Colonic mucosa (tissue), 4 donors: ENCODE measurements around the gene TSPAN5. TPM values are rescaled to one million over a fixed set of nuclear protein-coding genes. Genes with fewer than 3 reads are reported as not detected.
"Not testable (repeated sequence)": the region's sequence is repeated elsewhere in the genome, so short reads cannot be mapped to it uniquely, and the experiment has no call there.

Source experiments
- DNase-seq: peaks from one replicate; pipeline ENCODE4 v3.0.0-alpha.2; 2020
- H3K27ac ChIP-seq: fragments of 200-600 bp; one replicate; pipeline ENCODE4 v1.8.0; 2021
- H3K27me3 ChIP-seq: fragments of 200-600 bp; one replicate; pipeline ENCODE4 v1.8.0; 2021
- H3K36me3 ChIP-seq: fragments of 200-600 bp; one replicate; pipeline ENCODE4 v1.8.0; 2021
- H3K4me1 ChIP-seq: fragments of 200-600 bp; one replicate; pipeline ENCODE4 v1.8.0; 2021; ENCODE audit warnings: mild to moderate bottlenecking
- H3K4me3 ChIP-seq: fragments of 200-600 bp; one replicate; pipeline ENCODE4 v1.8.0; 2021
- H3K9ac ChIP-seq, 2 donors: one replicate each; pipeline ENCODE4 v1.7.0; 2013; ENCODE audit warnings: control low read depth in 2 of 2, low read depth in 2 of 2, low read length in 2 of 2
- H3K9me3 ChIP-seq: fragments of 200-600 bp; one replicate; pipeline ENCODE4 v1.8.0; 2021
- intact Hi-C: fragments of 100-400 bp; cut with DNase I; formaldehyde crosslinking; loops from one replicate; pipeline ENCODE4 v1.14.1; 2022
- total RNA-seq, 2 donors: library from RNA; stranded (reverse); fragmentation: NEBNext Ultra II Directional in 1 of 2; extraction: Animal tissue kit (Norgen Biotek cat#: 25700) in 1 of 2; gene quantifications; one replicate each; pipeline ENCODE4 v1.2.1, GENCODE V29; 2021
- TF ChIP-seq, protein P1 (sequence below): fragments of 200-600 bp; IDR thresholded peaks from one replicate; pipeline ENCODE4 v1.8.0; 2022; ENCODE audit warnings: antibody characterized with exemption, mild to moderate bottlenecking
- donor health status: healthy.
- donor health status: DM: no; HTN: no; CAD: no.
- donor health status: DM: no; HTN: no; CAD: no.

TSPAN5 gene
- total RNA-seq, 2 donors from 2014 or later = 5.3 to 5.6 TPM

DNA sequence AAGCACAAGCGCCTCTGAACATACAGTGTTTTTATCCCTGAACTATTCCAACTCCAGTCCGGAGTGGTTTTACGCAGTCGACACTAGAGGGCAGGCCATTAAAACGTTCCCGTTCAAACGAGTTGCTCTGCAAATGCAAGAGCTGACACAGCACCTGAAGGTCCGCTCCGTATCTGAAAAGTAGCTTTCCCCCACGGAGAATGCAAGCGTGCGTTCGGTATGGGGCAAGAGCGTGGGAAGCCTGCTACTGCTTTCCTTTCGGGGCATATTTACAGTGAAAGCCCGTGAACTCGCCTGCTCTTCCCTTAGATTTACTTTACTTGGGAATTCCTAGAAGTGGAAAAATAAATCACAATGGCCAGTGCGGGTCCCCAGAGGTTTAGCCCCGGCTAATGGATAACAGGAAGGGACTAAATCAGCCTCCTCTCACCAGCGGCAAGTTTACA lies 190.8 kb downstream of the TSPAN5 start:
- TF ChIP-seq, protein P1, sequence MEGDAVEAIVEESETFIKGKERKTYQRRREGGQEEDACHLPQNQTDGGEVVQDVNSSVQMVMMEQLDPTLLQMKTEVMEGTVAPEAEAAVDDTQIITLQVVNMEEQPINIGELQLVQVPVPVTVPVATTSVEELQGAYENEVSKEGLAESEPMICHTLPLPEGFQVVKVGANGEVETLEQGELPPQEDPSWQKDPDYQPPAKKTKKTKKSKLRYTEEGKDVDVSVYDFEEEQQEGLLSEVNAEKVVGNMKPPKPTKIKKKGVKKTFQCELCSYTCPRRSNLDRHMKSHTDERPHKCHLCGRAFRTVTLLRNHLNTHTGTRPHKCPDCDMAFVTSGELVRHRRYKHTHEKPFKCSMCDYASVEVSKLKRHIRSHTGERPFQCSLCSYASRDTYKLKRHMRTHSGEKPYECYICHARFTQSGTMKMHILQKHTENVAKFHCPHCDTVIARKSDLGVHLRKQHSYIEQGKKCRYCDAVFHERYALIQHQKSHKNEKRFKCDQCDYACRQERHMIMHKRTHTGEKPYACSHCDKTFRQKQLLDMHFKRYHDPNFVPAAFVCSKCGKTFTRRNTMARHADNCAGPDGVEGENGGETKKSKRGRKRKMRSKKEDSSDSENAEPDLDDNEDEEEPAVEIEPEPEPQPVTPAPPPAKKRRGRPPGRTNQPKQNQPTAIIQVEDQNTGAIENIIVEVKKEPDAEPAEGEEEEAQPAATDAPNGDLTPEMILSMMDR = peak; percentile 64
- H3K4me1 ChIP-seq = peaks cover 3% of the 10 kb centered on the region
- intact Hi-C loops = loop anchor here (5.0 to 10.0 kb wide), 4 partner anchors 367 to 997 kb away; no protein-coding TSS in a partner anchor
- H3K9ac ChIP-seq = peak overlapping the region in 1 of 2 donors; percentile 33
- DNase-seq = peak; percentile 80
- H3K4me3 ChIP-seq = peak overlapping the region; percentile 19
- no peaks in the 10 kb centered on the region for H3K9me3 ChIP-seq
- no peaks in the 10 kb centered on the region for H3K36me3 ChIP-seq
- no peaks in the 10 kb centered on the region for H3K27me3 ChIP-seq
- no peak overlapping the region for H3K27ac ChIP-seq

DNA sequence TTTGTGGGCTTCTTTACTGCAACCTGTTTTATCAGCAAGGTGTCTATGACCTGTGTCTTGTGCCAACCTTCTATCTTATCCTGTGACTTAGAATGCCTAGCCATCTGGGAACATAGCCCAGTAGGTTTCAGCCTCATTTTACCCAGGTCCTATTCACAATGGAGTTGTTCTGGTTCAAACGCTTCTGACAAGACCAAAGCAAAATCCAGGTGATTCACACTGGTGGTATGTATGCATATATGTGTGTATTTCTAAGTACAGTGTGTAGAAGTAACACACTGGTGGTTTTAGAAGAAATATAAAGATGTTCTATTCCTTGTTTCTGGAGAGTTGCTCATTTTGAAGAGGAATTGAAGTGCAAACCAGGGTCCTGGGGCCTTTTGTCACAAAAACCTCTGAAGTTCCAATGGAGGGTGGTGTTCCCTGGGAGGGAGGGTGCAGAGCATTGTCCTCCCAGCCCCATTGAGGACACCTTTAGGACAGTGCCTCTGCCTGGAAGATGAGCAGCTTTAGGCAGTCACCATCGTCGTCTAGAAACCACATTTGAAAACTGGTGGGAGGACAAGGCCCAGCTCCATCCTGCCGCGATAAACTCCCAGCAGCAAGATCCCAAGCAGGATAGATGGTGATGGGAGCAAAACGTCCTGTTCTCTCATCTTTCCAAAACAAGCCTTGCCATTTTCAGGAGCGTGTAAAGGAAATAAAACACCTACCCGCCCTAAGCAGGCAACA lies 191.4 kb downstream of the TSPAN5 start:
- TF ChIP-seq, protein P1 = no peak
- Histone ChIP-seq H3K27ac (no peak overlapping the region), H3K36me3 (no peaks in the 10 kb centered on the region), H3K27me3 (no peaks in the 10 kb centered on the region), H3K4me1 (peaks cover 3% of the 10 kb centered on the region), H3K9ac (no peak overlapping the region), H3K4me3 (no peak overlapping the region), H3K9me3 (no peaks in the 10 kb centered on the region)
- DNase-seq = no peak
- intact Hi-C loops = loop anchor here (5.0 to 10.0 kb wide), 4 partner anchors 368 to 998 kb away; no protein-coding TSS in a partner anchor

DNA sequence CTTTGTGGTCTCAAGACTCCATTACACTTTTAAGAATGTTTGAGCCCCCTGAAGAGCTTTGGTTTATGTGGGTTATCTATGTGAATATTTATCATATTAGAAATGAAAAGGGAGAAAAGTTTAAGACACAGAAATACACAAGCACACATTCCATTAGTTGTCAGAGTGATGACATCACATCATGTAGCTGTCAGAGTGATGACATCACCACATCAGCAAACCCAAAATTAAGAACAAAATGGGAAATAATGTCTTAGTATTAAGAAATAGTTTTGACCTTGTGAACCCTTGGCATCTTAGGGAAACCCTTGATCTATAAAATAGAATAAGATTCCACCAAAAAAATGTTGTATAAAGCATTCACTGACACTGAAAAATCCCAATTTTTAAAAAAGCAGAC lies 195.9 kb downstream of the TSPAN5 start:
- no peak overlapping the region for H3K4me3 ChIP-seq
- H3K9me3 ChIP-seq = no peaks in the 10 kb centered on the region
- no peak overlapping the region for H3K9ac ChIP-seq
- H3K36me3 ChIP-seq = no peaks in the 10 kb centered on the region
- TF ChIP-seq, protein P1 = no peak
- H3K27ac ChIP-seq = no peak overlapping the region
- no peaks in the 10 kb centered on the region for H3K27me3 ChIP-seq
- H3K4me1 ChIP-seq = no peaks in the 10 kb centered on the region
- DNase-seq = no peak
- intact Hi-C loops = loop anchor here (10.0 kb wide), 3 partner anchors 372 to 1002 kb away; no protein-coding TSS in a partner anchor

DNA sequence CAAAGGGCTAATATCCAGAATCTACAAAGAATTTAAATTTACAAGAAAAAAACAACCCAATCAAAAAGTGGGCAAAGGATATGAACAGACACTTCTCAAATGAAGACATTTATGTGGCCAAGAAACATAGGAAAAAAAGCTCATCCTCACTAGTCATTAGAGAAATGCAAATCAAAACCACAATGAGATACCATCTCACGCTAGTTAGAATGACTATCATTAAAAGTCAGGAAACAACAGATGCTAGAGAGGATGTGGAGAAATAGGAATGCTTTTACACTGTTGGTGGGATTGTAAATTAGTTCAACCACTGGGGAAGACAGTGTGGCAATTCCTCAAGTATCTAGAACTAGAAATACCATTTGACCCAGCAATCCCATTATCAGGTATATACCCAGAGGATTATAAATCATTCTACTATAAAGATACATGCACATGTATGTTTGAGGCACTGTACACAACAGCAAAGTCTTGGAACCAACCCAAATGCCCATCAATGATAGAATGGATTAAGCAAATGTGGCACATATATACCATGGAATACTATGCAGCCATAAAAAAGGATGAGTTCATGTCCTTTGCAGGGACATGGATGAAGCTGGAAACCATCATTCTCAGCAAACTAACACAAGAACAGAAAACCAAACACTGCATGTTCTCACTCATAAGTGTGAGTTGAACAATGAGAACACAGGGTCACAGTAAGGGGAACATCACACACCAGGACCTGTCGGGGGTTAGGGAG lies 197.1 kb downstream of the TSPAN5 start:
- H3K27ac ChIP-seq, H3K4me1 ChIP-seq, H3K36me3 ChIP-seq, H3K27me3 ChIP-seq, DNase-seq, H3K9ac ChIP-seq, H3K4me3 ChIP-seq, H3K9me3 ChIP-seq: not testable (repeated sequence)
- intact Hi-C loops = loop anchor here (10.0 kb wide), 3 partner anchors 374 to 1004 kb away; no protein-coding TSS in a partner anchor

DNA sequence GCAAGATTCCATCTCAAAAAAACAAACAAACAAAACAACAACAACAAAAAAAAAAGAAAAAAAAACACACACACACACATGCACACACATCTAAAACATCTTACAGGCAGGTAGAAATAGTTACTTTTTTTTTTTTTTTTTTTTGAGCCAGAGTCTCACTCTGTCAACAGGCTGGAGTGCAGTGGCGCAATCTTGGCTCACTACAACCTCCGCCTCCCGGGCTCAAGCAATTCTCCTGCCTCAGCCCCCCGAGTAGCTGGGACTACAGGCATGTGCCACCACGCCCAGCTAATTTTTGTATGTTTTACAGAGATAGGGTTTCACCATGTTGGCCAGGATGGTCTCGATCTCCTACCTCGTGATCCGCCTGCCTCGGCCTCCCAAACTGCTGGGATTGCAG lies 201.0 kb downstream of the TSPAN5 start:
- H3K4me3 ChIP-seq, DNase-seq, H3K4me1 ChIP-seq, H3K9ac ChIP-seq, H3K27me3 ChIP-seq, H3K36me3 ChIP-seq, H3K9me3 ChIP-seq, intact Hi-C loops, H3K27ac ChIP-seq: not testable (repeated sequence)

DNA sequence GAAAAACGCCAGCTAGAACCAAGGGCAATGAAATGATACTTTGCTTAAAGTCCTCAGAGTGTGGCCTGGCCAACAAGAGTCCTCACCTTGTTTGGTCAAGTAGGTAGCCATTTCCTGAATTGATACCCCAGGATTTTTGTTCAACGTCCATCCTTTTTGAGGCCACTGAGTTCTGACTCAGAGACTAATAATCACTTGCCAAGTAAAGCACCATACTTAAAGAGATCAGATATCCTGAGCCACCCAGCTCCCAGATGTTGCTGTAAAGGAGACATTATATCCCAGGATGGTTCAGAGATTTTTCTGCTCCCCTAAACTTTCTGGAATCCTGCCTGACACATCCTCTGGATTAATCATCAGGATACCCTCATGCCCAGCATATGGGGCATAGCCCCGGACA lies 206.3 kb downstream of the TSPAN5 start:
- Histone ChIP-seq H3K27me3 (no peaks in the 10 kb centered on the region), H3K4me3 (no peak overlapping the region), H3K9ac (no peak overlapping the region), H3K36me3 (no peaks in the 10 kb centered on the region), H3K4me1 (no peaks in the 10 kb centered on the region), H3K27ac (no peak overlapping the region), H3K9me3 (no peaks in the 10 kb centered on the region)
- DNase-seq = no peak
- intact Hi-C loops = no loop called here
- TF ChIP-seq, protein P1 = no peak
